GM23338 (cell line): ENCODE results near the gene NCR1. TPM values are rescaled to one million over a fixed set of nuclear protein-coding genes. Genes with fewer than 3 reads are reported as not detected.
"Not testable (repeated sequence)": the region's sequence is repeated elsewhere in the genome, so short reads cannot be mapped to it uniquely, and the experiment has no call there.

ENCODE experiments used
- ATAC-seq: fragments of 200-7000 bp; cut with Tn5 transposase; 3 replicates; pipeline ENCODE4 v1.9.1; 2020
- DNase-seq: peaks from one replicate; pipeline ENCODE4 v3.0.0-alpha.2; 2015; ENCODE audit warnings: low spot score
- H2AFZ ChIP-seq: fragments of 200-600 bp; sonication (generic); 2 replicates; pipeline ENCODE4 v1.8.0; 2016; ENCODE audit warnings: antibody characterized with exemption, mild to moderate bottlenecking, moderate library complexity
- H3F3A ChIP-seq: fragments of 200-600 bp; sonication (generic); replicated peaks from 2 replicates; pipeline ENCODE4 v1.8.0; 2017; ENCODE audit warnings: antibody characterized with exemption, mixed run types, low read depth
- H3K27ac ChIP-seq: fragments of 200-600 bp; sonication (generic); 2 replicates; pipeline ENCODE4 v1.6.1; 2016; ENCODE audit warnings: low read depth
- H3K27me3 ChIP-seq: fragments of 200-600 bp; sonication (generic); 2 replicates; pipeline ENCODE4 v1.8.0; 2016; ENCODE audit warnings: mild to moderate bottlenecking, mixed run types, moderate library complexity; ENCODE audit not compliant: insufficient read depth
- H3K36me3 ChIP-seq: fragments of 200-600 bp; sonication (generic); 2 replicates; pipeline ENCODE4 v1.8.0; 2016; ENCODE audit warnings: mild to moderate bottlenecking; ENCODE audit not compliant: insufficient read depth
- H3K4me1 ChIP-seq: fragments of 200-600 bp; sonication (generic); 2 replicates; pipeline ENCODE4 v1.8.0; 2016; ENCODE audit warnings: mild to moderate bottlenecking, moderate library complexity; ENCODE audit not compliant: insufficient read depth
- H3K4me2 ChIP-seq: fragments of 200-600 bp; sonication (generic); 2 replicates; pipeline ENCODE4 v1.7.1; 2017; ENCODE audit warnings: mixed run types
- H3K4me3 ChIP-seq: fragments of 200-600 bp; sonication (generic); 2 replicates; pipeline ENCODE4 v1.6.1; 2016; ENCODE audit warnings: mixed run types
- H3K79me2 ChIP-seq: fragments of 200-600 bp; sonication (generic); replicated peaks from 2 replicates; pipeline ENCODE4 v1.8.0; 2017; ENCODE audit warnings: mild to moderate bottlenecking; ENCODE audit not compliant: insufficient read depth
- H3K9me2 ChIP-seq: fragments of 200-600 bp; sonication (generic); 2 replicates; pipeline ENCODE4 v1.8.0; 2017; ENCODE audit not compliant: insufficient read depth
- H4K20me1 ChIP-seq: fragments of 200-600 bp; sonication (generic); replicated peaks from 2 replicates; pipeline ENCODE4 v1.8.0; 2017; ENCODE audit warnings: mild to moderate bottlenecking; ENCODE audit not compliant: insufficient read depth
- H3K27ac Mint-ChIP-seq: 2 replicates; pipeline ENCODE4 v1.8.0; 2020; ENCODE audit warnings: inconsistent platforms, mild to moderate bottlenecking, moderate library complexity, mixed read lengths
- H3K27me3 Mint-ChIP-seq: 3 replicates; pipeline ENCODE4 v1.8.0; 2022; ENCODE audit warnings: low read depth, mild to moderate bottlenecking, moderate library complexity, mixed read lengths, inconsistent platforms; ENCODE audit not compliant: insufficient read depth, poor library complexity
- H3K36me3 Mint-ChIP-seq: 3 replicates; pipeline ENCODE4 v1.8.0; 2021; ENCODE audit warnings: low read depth, mild to moderate bottlenecking, inconsistent platforms, moderate library complexity, mixed read lengths
- H3K4me1 Mint-ChIP-seq: 3 replicates; pipeline ENCODE4 v1.8.0; 2020; ENCODE audit warnings: mild to moderate bottlenecking, inconsistent platforms, mixed read lengths
- H3K4me3 Mint-ChIP-seq: 3 replicates; pipeline ENCODE4 v1.8.0; 2021; ENCODE audit warnings: moderate library complexity, mild to moderate bottlenecking, inconsistent platforms, mixed read lengths
- H3K9me3 Mint-ChIP-seq: 3 replicates; pipeline ENCODE4 v1.8.0; 2020; ENCODE audit warnings: moderate library complexity, mild to moderate bottlenecking, inconsistent platforms, mixed read lengths
- ETS1 ChIP-seq: IDR thresholded peaks from 2 replicates; pipeline ENCODE4 v1.6.1; 2016; ENCODE audit warnings: antibody characterized with exemption
- REST ChIP-seq: IDR thresholded peaks from one replicate; pipeline ENCODE4 v1.6.1; 2018; ENCODE audit warnings: antibody characterized with exemption; ENCODE audit not compliant: unreplicated experiment
- ZNF114 ChIP-seq: fragments of 250-450 bp; sonication (Bioruptor Pico); IDR thresholded peaks from 2 replicates; pipeline ENCODE4 v1.5.0; 2020; ENCODE audit warnings: mild to moderate bottlenecking, moderate library complexity
- ZNF331 ChIP-seq: fragments of 250-450 bp; sonication (Bioruptor Pico); IDR thresholded peaks from 2 replicates; pipeline ENCODE4 v1.5.0; 2020; ENCODE audit warnings: low read depth, mild to moderate bottlenecking, moderate library complexity
- polyA plus RNA-seq: library from polyadenylated mRNA; unstranded; fragments of >200 nt; fragmentation: Nextera tagmentation; extraction: Ambion mirVana; gene quantifications from 2 replicates; pipeline ENCODE4 v1.2.1, GENCODE V29; 2016
- total RNA-seq: library from RNA; depleted of rRNA; stranded (reverse); fragments of >200 nt; shearing (Covaris generic); gene quantifications from 2 replicates; pipeline ENCODE4 v1.2.3, GENCODE V29; 2014
- TF ChIP-seq, protein P1 (sequence below), 2 experiments: fragments of 200-600 bp in 1 of 2; sonication (generic) in 1 of 2; conservative IDR thresholded peaks; 2 replicates each; pipeline versions ENCODE4 v1.5.1 to v1.6.1; 2016 to 2017; ENCODE audit warnings: antibody characterized with exemption in 2 of 2, low read depth in 2 of 2, mild to moderate bottlenecking in 2 of 2, moderate library complexity in 1 of 2

NCR1 gene
- total and polyA plus RNA-seq, 2 experiments from 2014 or later, result 1.8 to 2.0 TPM

DNA sequence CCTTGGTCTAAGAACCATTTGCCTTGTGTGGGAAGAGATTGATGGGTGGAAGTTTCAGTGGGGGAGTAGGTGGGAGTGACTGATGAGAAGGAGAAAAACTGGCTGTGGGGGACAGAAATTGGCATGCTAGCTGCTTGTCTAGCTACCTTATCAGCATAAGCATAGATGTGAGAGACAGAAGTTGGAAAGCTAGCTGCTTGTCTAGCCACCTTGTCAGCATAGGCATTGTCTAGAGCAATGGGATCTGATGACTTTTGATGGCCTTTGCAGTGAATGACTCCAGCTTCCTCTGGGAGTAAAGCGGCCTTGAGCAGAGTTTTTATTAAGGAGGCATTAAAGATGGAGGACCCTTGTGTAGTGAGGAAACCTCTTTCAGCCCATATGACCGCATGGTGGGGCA lies 9.9 kb upstream of the NCR1 start:
- no peak overlapping the region for H3K4me3 ChIP-seq
- peaks cover 32% of the 10 kb centered on the region for H3K4me1 Mint-ChIP-seq

GRCh38 chr19:54898685-54899084 lies 7.3 kb upstream of the NCR1 start:
- not testable (repeated sequence) for H3K4me3 ChIP-seq, H3K27ac ChIP-seq, H3K27ac Mint-ChIP-seq, H3K27me3 Mint-ChIP-seq, H3K4me2 ChIP-seq, H3K9me2 ChIP-seq, H3K27me3 ChIP-seq, H3F3A ChIP-seq, H3K36me3 ChIP-seq, H4K20me1 ChIP-seq, H2AFZ ChIP-seq, H3K4me3 Mint-ChIP-seq, H3K79me2 ChIP-seq, DNase-seq, H3K4me1 ChIP-seq, ATAC-seq, H3K36me3 Mint-ChIP-seq
- peaks cover 40% of the 10 kb centered on the region for H3K9me3 Mint-ChIP-seq
- peaks cover 24% of the 10 kb centered on the region for H3K4me1 Mint-ChIP-seq

More for the DNA sequence above, 9.9 kb upstream of the NCR1 start:
- Mint-ChIP-seq H3K4me3 (no peak overlapping the region), H3K36me3 (peaks cover 7% of the 10 kb centered on the region; the same call in 2 of the 3 replicates), H3K27ac (no peak overlapping the region), H3K9me3 (peaks cover 38% of the 10 kb centered on the region), H3K27me3 (peaks cover 10% of the 10 kb centered on the region)
- Histone ChIP-seq H2AFZ (no peak overlapping the region), H3K4me2 (peak overlapping the region; percentile 38; the same call in 1 of the 2 replicates), H3K79me2 (no peaks in the 10 kb centered on the region), H3K27ac (no peak overlapping the region), H3K4me1 (peaks cover 4% of the 10 kb centered on the region), H4K20me1 (no peaks in the 10 kb centered on the region), H3K36me3 (no peaks in the 10 kb centered on the region), H3K9me2 (no peaks in the 10 kb centered on the region), H3K27me3 (no peaks in the 10 kb centered on the region), H3F3A (peaks cover 4% of the 10 kb centered on the region; the same call in 1 of the 2 replicates)
- no peak for TF ChIP-seq REST
- no peak for TF ChIP-seq ZNF114 (CRISPR knock-in tag)
- no peak for TF ChIP-seq ZNF331 (CRISPR knock-in tag)
- TF ChIP-seq, protein P1, sequence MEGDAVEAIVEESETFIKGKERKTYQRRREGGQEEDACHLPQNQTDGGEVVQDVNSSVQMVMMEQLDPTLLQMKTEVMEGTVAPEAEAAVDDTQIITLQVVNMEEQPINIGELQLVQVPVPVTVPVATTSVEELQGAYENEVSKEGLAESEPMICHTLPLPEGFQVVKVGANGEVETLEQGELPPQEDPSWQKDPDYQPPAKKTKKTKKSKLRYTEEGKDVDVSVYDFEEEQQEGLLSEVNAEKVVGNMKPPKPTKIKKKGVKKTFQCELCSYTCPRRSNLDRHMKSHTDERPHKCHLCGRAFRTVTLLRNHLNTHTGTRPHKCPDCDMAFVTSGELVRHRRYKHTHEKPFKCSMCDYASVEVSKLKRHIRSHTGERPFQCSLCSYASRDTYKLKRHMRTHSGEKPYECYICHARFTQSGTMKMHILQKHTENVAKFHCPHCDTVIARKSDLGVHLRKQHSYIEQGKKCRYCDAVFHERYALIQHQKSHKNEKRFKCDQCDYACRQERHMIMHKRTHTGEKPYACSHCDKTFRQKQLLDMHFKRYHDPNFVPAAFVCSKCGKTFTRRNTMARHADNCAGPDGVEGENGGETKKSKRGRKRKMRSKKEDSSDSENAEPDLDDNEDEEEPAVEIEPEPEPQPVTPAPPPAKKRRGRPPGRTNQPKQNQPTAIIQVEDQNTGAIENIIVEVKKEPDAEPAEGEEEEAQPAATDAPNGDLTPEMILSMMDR (conservative IDR thresholded peaks at IDR 0.05; ENCODE audit: low read depth in 2 of 2), result no peak
- TF ChIP-seq ETS1, result no peak
- DNase-seq (no peak), ATAC-seq (no peak)

- not testable (repeated sequence) for H3K9me2 ChIP-seq, H3K36me3 Mint-ChIP-seq, H3K36me3 ChIP-seq, H4K20me1 ChIP-seq, H3K4me3 ChIP-seq, H3K4me1 ChIP-seq, H3K27me3 Mint-ChIP-seq, H2AFZ ChIP-seq, H3K27ac Mint-ChIP-seq, H3K79me2 ChIP-seq, H3K4me2 ChIP-seq, DNase-seq, ATAC-seq, H3F3A ChIP-seq, H3K27ac ChIP-seq, H3K4me3 Mint-ChIP-seq, H3K27me3 ChIP-seq
- H3K9me3 Mint-ChIP-seq, result peaks cover 40% of the 10 kb centered on the region
- H3K4me1 Mint-ChIP-seq, result peaks cover 18% of the 10 kb centered on the region
Measured at GRCh38 chr19:54899646-54900045, 6.3 kb upstream of the NCR1 start.

DNA sequence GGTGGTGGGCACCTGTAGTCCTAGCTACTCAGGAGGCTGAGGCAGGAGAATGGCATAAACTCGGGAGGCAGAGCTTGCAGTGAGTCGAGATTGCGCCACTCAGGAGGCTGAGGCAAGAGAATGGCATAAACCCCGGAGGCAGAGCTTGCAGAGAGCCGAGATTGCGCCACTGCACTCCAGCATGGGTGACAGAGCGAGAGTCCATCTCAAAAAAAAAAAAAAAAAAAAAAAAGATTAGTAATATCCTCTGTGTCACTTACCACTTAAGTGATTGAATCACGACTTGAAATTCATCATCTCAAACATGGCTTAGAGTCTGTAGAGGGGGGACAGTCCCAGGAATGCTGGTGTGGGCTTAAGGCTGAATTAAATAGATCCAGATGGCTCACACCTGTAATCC lies 4.8 kb upstream of the NCR1 start:
- H3K27ac Mint-ChIP-seq, result not testable (repeated sequence)
- H3K4me1 Mint-ChIP-seq, result peaks cover 14% of the 10 kb centered on the region; the same call in 2 of the 3 replicates

More for the DNA sequence above, 4.8 kb upstream of the NCR1 start:
- not testable (repeated sequence) for H3K4me3 Mint-ChIP-seq, H3K9me2 ChIP-seq, H3K27me3 ChIP-seq, H3K36me3 Mint-ChIP-seq, H3K4me2 ChIP-seq, H3K36me3 ChIP-seq, H4K20me1 ChIP-seq, H3K79me2 ChIP-seq, H3F3A ChIP-seq, H2AFZ ChIP-seq, ATAC-seq, H3K4me3 ChIP-seq, H3K27ac ChIP-seq, DNase-seq, H3K27me3 Mint-ChIP-seq
- H3K4me1 ChIP-seq, result peaks cover 12% of the 10 kb centered on the region; the same call in 1 of the 2 replicates
- H3K9me3 Mint-ChIP-seq, result peaks cover 37% of the 10 kb centered on the region
